ENCODE results near the gene GREM2. TPM values are rescaled to one million over a fixed set of nuclear protein-coding genes. Genes with fewer than 3 reads are reported as not detected.

GREM2 gene
- total RNA-seq, 1 donor from 2014 or later = 0.48 TPM

- H3K4me3 Mint-ChIP-seq (ENCODE audit: low read depth) = no peak overlapping the region
- H3K36me3 Mint-ChIP-seq (ENCODE audit: insufficient read depth) = no peaks in the 10 kb centered on the region
- H3K27ac Mint-ChIP-seq = peak overlapping the region; percentile 56
- no peak for DNase-seq (ENCODE audit: low spot score, unreplicated experiment)
- H3K9me3 Mint-ChIP-seq (ENCODE audit: low read depth) = no peaks in the 10 kb centered on the region
- H3K27me3 Mint-ChIP-seq = peaks cover 30% of the 10 kb centered on the region
- no peak for TF ChIP-seq CTCF (IDR thresholded peaks at IDR 0.05; ENCODE audit: unreplicated experiment)
- H3K4me1 Mint-ChIP-seq (ENCODE audit: low read depth) = peaks cover 39% of the 10 kb centered on the region
These were observed 2.4 kb downstream of the GREM2 start for GRCh38 chr1:240609527-240610060.

- H3K4me3 Mint-ChIP-seq (ENCODE audit: low read depth) = no peak overlapping the region
- no peaks in the 10 kb centered on the region for H3K36me3 Mint-ChIP-seq (ENCODE audit: insufficient read depth)
These were observed 3.2 kb downstream of the GREM2 start for GRCh38 chr1:240608707-240609106.

GRCh38 chr1:240607006-240607405 lies 4.9 kb downstream of the GREM2 start:
- no peak for TF ChIP-seq CTCF (IDR thresholded peaks at IDR 0.05; ENCODE audit: unreplicated experiment)
- no peaks in the 10 kb centered on the region for H3K9me3 Mint-ChIP-seq (ENCODE audit: low read depth)
- H3K36me3 Mint-ChIP-seq (ENCODE audit: insufficient read depth) = no peaks in the 10 kb centered on the region
- H3K27ac Mint-ChIP-seq = no peak overlapping the region
- peaks cover 25% of the 10 kb centered on the region for H3K27me3 Mint-ChIP-seq
- DNase-seq (ENCODE audit: low spot score, unreplicated experiment) = no peak
- no peak overlapping the region for H3K4me3 Mint-ChIP-seq (ENCODE audit: low read depth)
- peaks cover 21% of the 10 kb centered on the region for H3K4me1 Mint-ChIP-seq (ENCODE audit: low read depth)

More at GRCh38 chr1:240608707-240609106, 3.2 kb downstream of the GREM2 start:
- Mint-ChIP-seq H3K27me3 (peaks cover 32% of the 10 kb centered on the region), H3K4me1 (ENCODE audit: low read depth) (peaks cover 35% of the 10 kb centered on the region), H3K27ac (no peak overlapping the region), H3K9me3 (ENCODE audit: low read depth) (no peaks in the 10 kb centered on the region)
- no peak for DNase-seq (ENCODE audit: low spot score, unreplicated experiment)
- peak; percentile 51 for TF ChIP-seq CTCF (IDR thresholded peaks at IDR 0.05; ENCODE audit: unreplicated experiment)

- Mint-ChIP-seq H3K4me3 (ENCODE audit: low read depth) (no peak overlapping the region), H3K27me3 (peaks cover 22% of the 10 kb centered on the region), H3K9me3 (ENCODE audit: low read depth) (no peaks in the 10 kb centered on the region), H3K36me3 (ENCODE audit: insufficient read depth) (peaks cover 1% of the 10 kb centered on the region), H3K27ac (no peak overlapping the region), H3K4me1 (ENCODE audit: low read depth) (peaks cover 12% of the 10 kb centered on the region)
- TF ChIP-seq CTCF (IDR thresholded peaks at IDR 0.05; ENCODE audit: unreplicated experiment) = no peak
- DNase-seq (ENCODE audit: low spot score, unreplicated experiment) = no peak
These were observed 9.8 kb downstream of the GREM2 start for GRCh38 chr1:240602189-240602588.

GRCh38 chr1:240599830-240600229 lies 12.1 kb downstream of the GREM2 start:
- H3K9me3 Mint-ChIP-seq (ENCODE audit: low read depth) = no peaks in the 10 kb centered on the region
- peaks cover 26% of the 10 kb centered on the region for H3K4me1 Mint-ChIP-seq (ENCODE audit: low read depth)
- H3K27ac Mint-ChIP-seq = no peak overlapping the region
- no peak overlapping the region for H3K4me3 Mint-ChIP-seq (ENCODE audit: low read depth)
- H3K36me3 Mint-ChIP-seq (ENCODE audit: insufficient read depth) = peaks cover 1% of the 10 kb centered on the region
- peaks cover 15% of the 10 kb centered on the region for H3K27me3 Mint-ChIP-seq
- no peak for TF ChIP-seq CTCF (IDR thresholded peaks at IDR 0.05; ENCODE audit: unreplicated experiment)
- DNase-seq (ENCODE audit: low spot score, unreplicated experiment) = no peak

Data from progenitor cell of endocrine pancreas (in vitro differentiated cells).